Measurements from ENCODE around the gene SLC4A4.

DNA sequence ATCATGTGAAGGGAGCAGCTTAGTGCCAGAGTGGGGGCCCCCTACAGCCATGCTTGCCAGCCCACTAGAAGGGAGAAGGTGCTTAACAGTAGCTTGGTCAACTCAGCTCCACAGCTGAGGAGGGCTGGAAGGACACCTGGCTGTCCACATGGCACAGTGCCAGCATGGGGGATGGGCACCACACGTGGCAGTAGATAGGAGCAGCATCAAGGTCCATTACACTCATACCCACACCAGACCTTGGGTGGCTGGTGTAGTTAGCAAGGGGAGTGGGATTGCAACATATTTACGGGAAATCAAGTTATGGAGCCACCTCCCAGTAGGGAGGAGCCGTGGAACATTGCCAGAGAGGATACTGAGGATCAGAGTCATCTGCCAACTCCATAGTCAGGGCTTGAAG lies 37.9 kb upstream of the SLC4A4 start:
- TF ChIP-seq CTCF (IDR thresholded peaks at IDR 0.05 in 4 of 5, conservative IDR thresholded peaks at IDR 0.05 in 1 of 5) (no peak), POLR2A (IDR thresholded peaks at IDR 0.05) (no peak)

All from gastrocnemius medialis (tissue), 4 donors.